Measurements from ENCODE around the gene UBE2K. TPM values are rescaled to one million over a fixed set of nuclear protein-coding genes. Genes with fewer than 3 reads are reported as not detected.
A peak's percentile ranks its signal among the peaks of the same experiment; 100 is the strongest.
"Not testable (repeated sequence)": the region's sequence is repeated elsewhere in the genome, so short reads cannot be mapped to it uniquely, and the experiment has no call there.

UBE2K gene, protein sequence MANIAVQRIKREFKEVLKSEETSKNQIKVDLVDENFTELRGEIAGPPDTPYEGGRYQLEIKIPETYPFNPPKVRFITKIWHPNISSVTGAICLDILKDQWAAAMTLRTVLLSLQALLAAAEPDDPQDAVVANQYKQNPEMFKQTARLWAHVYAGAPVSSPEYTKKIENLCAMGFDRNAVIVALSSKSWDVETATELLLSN
- total RNA-seq (10 to 100 TPM; 43.4 to 49.8 TPM), total RNA-seq (31.5 to 40.1 reads per million in 2 donors)

DNA sequence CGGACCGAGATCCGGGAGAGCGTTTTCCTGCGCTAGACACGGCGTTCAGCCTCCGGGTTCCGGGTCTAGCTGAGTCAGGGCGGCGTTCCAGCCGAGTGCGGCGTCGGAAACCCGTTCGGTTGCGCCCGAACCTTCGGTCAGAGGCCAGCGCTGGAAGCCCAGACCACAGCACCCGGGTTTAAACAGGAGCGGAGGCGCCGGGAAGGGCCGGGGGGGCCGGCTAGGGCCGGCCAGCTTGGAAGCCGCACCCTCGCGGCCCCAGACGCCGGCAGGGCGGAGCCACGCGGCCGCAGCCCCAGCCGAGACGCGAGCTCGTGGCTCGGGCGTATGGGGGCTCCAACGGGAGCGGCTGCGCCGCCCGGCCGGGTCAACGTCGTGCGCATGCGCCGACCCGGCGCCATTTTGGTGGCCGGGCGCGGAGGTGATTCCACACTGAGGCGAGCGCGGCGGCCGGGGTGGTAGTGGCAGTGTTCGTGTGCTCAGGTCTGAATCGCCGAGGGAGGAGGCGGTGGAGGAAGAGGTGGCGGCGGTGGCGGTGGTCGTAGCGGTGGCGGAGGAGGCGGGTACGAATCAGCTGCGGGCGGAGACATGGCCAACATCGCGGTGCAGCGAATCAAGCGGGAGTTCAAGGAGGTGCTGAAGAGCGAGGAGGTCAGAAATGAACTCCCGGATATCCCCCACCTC lies at the start of gene UBE2K:
UBE2K (plus strand) TSS at position 397 of the 684 bp plus-strand sequence; CDS start at position 589, 192 bp downstream.
- no peaks in the 10 kb centered on the region for H3K9me3 ChIP-seq (ENCODE audit: control insufficient read depth, low read length, poor library complexity, severe bottlenecking)
- ATAC-seq = peak; percentile 90
- Mint-ChIP-seq H3K4me1 (peaks cover 29% of the 10 kb centered on the region), H3K27me3 (no peaks in the 10 kb centered on the region), H3K4me3 (peak within 1 kb of the TSS; percentile 100), H3K27ac (peak within 1 kb of the TSS; percentile 98), H3K36me3 (ENCODE audit: low read depth) (peaks cover 2% of the 10 kb centered on the region)
- peak; percentile 88 to 94 (median 89) for DNase-seq

DNA sequence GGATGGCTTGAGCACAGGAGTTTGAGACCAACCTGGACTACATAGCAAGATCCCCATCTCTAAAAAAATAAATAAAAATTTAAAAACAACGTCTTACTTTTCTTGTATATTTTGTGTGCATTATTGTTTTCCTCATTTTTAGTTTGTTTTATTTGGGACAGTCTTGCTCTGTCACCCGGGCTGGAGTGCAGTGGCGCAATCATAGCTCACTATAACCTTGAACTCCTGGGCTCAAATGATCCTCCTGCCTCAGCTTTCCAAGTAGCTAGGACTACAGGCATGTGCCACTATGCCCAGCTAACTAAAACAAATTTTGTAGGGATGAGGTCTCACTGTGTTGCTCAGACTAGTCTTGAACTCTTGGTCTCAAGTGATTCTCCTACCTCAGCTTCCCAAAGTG lies 49.7 kb upstream of the UBE2K start:
- no peaks in the 10 kb centered on the region for H3K9me3 ChIP-seq (ENCODE audit: control insufficient read depth, low read length, poor library complexity, severe bottlenecking)
- Mint-ChIP-seq H3K36me3 (ENCODE audit: low read depth) (no peaks in the 10 kb centered on the region), H3K27ac (no peak overlapping the region), H3K4me1 (no peaks in the 10 kb centered on the region), H3K27me3 (no peaks in the 10 kb centered on the region), H3K4me3 (no peak overlapping the region)
- no peak for DNase-seq
- ATAC-seq = no peak

DNA sequence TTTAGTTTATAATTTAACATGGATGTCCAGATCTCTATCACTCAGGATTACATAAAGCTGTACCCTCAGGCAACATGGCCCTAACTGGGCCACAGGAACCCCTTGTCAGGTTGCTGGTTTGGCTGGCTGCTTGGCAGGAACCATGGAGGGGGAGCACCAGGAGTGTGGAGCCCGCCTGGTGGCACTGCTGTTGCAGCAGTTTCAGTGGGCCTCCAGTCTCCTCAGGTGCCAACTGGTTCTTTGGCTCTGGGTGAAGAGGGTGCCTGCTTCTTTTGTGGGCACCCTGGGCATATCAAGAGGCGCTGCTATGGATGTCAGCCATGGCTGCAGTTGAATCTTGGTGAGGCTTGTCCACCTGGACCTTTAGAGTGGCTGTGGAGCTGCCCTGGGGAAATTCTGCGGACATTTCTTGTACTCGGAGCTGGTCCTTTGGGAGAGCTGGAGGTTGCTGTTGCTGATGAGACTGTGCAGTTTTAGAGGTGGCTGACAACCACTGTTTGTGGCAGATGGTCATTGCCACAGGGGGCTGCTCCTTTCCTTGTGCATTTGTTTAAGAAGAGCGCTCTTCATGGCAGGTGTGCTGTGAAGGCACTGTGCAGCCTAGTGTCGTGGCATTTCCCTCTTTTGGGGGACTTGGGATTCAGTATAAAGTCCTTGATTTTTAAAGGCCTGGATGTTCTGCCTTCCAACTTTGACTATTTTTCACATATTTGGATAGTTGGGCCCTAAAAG lies 48.9 kb upstream of the UBE2K start:
- ATAC-seq (no peak), DNase-seq (no peak)
- no peaks in the 10 kb centered on the region for H3K9me3 ChIP-seq (ENCODE audit: control insufficient read depth, low read length, poor library complexity, severe bottlenecking)
- peaks cover 3% of the 10 kb centered on the region for H3K4me1 Mint-ChIP-seq
- no peak overlapping the region for H3K27ac Mint-ChIP-seq
- H3K27me3 Mint-ChIP-seq = no peaks in the 10 kb centered on the region
- no peak overlapping the region for H3K4me3 Mint-ChIP-seq
- H3K36me3 Mint-ChIP-seq (ENCODE audit: low read depth) = no peaks in the 10 kb centered on the region

DNA sequence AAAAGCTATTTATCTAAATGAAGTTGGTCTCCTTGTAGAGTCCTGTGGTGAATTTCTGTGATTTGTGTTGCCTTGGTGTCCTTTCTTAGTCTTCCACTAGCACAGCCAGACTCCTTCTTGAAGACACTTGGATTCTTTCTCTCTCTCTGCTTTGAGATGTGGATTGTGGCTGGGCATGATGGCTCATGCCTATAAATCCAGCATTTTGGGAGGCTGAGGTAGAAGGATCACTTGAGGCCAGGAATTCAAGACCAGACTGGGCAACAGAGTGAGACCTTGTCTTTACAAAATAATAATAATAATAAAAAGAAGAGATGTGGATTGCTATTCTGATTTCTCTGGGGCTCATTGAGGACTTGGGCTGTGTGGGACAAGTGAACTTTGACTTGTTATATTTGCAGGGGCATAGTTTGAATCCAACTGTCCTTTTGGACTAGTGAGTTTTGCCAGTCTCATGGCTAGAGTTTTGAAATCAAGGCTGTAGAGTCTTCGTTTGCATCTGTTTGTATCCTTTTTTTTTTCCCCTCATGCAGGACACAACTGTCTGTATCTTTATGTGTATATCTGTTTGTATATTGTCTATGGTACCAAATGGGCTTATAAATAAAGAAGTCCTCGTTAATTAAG lies 48.2 kb upstream of the UBE2K start:
- no peaks in the 10 kb centered on the region for H3K9me3 ChIP-seq (ENCODE audit: control insufficient read depth, low read length, poor library complexity, severe bottlenecking)
- Mint-ChIP-seq H3K36me3 (ENCODE audit: low read depth) (no peaks in the 10 kb centered on the region), H3K4me1 (peaks cover 3% of the 10 kb centered on the region), H3K27ac (no peak overlapping the region), H3K27me3 (no peaks in the 10 kb centered on the region), H3K4me3 (no peak overlapping the region)
- ATAC-seq = no peak
- DNase-seq = no peak

DNA sequence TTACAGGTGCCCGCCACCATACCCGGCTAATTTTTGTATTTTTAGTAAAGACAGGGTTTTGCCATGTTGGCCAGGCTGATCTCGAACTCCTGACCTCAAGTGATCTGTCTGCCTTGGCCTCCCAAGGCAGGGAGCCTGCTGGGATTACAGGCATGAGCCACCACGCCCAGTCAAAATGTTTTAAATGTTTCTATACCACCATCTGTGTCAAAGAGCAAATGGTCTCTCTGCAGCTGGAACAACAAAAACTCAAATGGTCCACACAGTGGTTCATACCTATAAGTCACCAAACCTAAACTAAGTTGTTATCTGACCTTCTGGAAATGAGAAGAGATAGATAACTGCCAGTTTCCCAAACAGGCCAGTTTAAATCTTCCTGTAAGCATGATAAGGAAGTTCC lies 46.4 kb upstream of the UBE2K start:
- DNase-seq; H3K4me3 Mint-ChIP-seq; H3K27me3 Mint-ChIP-seq; ATAC-seq; H3K36me3 Mint-ChIP-seq (ENCODE audit: low read depth); H3K9me3 ChIP-seq (ENCODE audit: control insufficient read depth, low read length, poor library complexity, severe bottlenecking); H3K27ac Mint-ChIP-seq; H3K4me1 Mint-ChIP-seq: not testable (repeated sequence)

DNA sequence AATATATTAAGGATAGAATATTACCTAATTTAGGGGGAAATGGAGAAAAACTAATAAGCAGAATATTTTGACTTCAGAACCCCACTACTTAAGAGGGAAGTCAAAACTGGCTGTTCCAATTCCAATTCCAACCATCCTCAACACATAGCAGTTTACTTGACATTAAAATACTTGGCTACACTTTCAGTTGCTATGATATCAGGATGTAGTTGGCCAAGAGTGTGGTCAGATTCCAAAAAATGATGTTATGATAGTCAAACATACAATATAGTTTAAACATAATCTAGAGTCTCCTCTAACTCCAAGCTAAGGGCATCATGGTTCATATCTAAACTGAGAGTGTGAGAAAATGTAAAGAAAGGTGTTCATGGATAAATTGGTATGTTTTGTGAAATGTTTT lies 42.7 kb upstream of the UBE2K start:
- no peaks in the 10 kb centered on the region for H3K36me3 Mint-ChIP-seq (ENCODE audit: low read depth)
- no peak for ATAC-seq
- no peak overlapping the region for H3K27ac Mint-ChIP-seq
- no peak for DNase-seq
- H3K27me3 Mint-ChIP-seq = no peaks in the 10 kb centered on the region
- no peaks in the 10 kb centered on the region for H3K9me3 ChIP-seq (ENCODE audit: control insufficient read depth, low read length, poor library complexity, severe bottlenecking)
- peaks cover 3% of the 10 kb centered on the region for H3K4me1 Mint-ChIP-seq
- H3K4me3 Mint-ChIP-seq = no peak overlapping the region

DNA sequence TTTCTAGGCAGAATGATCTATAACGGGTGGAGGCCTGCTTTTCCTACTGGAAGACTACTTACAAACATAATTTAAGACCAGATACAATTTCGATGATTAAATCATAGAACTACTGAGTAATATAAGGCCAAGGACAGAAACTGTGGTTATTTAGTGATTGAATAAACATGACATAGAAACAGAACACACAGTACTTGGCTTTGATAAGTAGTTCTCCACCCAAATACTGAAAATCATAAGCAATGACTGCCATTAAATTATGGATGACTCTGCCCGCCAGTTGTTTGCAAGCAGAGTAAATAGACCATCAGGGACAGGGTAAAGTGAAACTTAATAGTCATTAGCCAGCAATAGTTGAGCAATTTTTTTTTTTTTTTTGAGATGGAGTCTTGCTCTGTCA lies 42.1 kb upstream of the UBE2K start:
- no peak overlapping the region for H3K27ac Mint-ChIP-seq
- H3K4me3 Mint-ChIP-seq = no peak overlapping the region
- ATAC-seq = no peak
- H3K4me1 Mint-ChIP-seq = peaks cover 3% of the 10 kb centered on the region
- no peaks in the 10 kb centered on the region for H3K9me3 ChIP-seq (ENCODE audit: control insufficient read depth, low read length, poor library complexity, severe bottlenecking)
- no peak for DNase-seq
- no peaks in the 10 kb centered on the region for H3K27me3 Mint-ChIP-seq
- H3K36me3 Mint-ChIP-seq (ENCODE audit: low read depth) = no peaks in the 10 kb centered on the region

DNA sequence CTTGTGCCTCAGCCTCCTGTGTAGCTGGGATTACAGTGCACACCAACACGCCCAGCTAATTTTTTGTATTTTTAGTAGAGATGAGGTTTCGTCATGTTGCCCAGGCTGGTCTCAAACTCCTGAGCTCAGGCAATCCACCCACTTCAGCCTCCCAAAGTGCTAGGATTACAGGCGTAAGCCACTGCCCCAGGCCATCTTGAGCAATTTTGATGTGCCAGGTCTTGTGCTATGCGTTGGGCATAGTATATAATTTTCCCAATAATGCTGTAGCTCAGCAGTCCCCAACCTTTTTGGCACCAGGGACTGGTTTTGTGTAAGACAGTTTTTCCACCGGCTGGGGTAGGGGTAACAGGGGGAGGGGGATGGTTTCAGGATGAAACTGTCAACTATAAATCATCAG lies 41.3 kb upstream of the UBE2K start:
- not testable (repeated sequence) for H3K36me3 Mint-ChIP-seq (ENCODE audit: low read depth); H3K9me3 ChIP-seq (ENCODE audit: control insufficient read depth, low read length, poor library complexity, severe bottlenecking); DNase-seq; H3K27me3 Mint-ChIP-seq; ATAC-seq; H3K4me1 Mint-ChIP-seq; H3K27ac Mint-ChIP-seq; H3K4me3 Mint-ChIP-seq

DNA sequence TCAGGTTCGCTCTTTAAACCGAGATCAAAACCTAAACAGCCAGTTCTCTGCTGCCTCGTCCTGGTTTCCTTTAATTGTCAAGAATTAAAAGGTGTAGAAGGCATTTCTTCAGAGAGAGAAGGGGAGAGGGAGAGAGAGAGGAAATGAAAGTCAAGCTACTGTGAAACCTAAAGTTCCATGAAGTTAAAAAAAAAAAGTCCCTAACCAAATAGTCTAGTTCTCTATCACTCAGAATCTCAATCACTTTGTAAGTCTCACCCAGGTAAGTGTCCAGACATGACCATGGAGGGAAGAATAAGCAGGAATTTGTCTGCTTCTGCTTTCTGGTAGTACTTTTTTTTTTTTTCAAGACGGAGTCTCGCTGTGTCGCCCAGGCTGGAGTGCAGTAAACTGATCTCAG lies 40.5 kb upstream of the UBE2K start:
- Mint-ChIP-seq H3K27ac (no peak overlapping the region), H3K36me3 (ENCODE audit: low read depth) (no peaks in the 10 kb centered on the region), H3K4me1 (peaks cover 3% of the 10 kb centered on the region), H3K27me3 (no peaks in the 10 kb centered on the region), H3K4me3 (no peak overlapping the region)
- no peaks in the 10 kb centered on the region for H3K9me3 ChIP-seq (ENCODE audit: control insufficient read depth, low read length, poor library complexity, severe bottlenecking)
- DNase-seq (no peak), ATAC-seq (peak; percentile 28)

DNA sequence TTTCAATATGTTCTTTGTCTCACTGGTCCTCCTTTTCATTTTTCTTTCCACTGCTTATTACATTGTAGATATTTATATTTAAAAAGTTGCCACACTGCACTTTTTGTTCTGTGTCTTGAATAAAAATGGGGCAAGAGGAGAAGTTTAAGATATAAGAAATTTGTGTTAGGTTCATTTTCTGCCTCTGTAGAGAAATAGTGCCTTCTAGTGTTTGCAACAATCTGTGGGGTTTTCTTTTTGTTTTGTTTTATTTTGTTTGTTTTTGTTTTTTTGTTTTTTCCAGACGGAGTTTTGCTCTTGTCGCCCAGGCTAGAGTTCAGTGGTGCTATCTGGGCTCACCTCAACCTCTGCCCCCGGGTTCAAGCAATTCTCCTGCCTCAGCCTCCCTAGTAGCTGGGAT lies 39.2 kb upstream of the UBE2K start:
- Mint-ChIP-seq H3K27me3 (no peaks in the 10 kb centered on the region), H3K27ac (no peak overlapping the region), H3K4me3 (no peak overlapping the region), H3K36me3 (ENCODE audit: low read depth) (no peaks in the 10 kb centered on the region), H3K4me1 (peaks cover 2% of the 10 kb centered on the region)
- no peaks in the 10 kb centered on the region for H3K9me3 ChIP-seq (ENCODE audit: control insufficient read depth, low read length, poor library complexity, severe bottlenecking)
- ATAC-seq (no peak), DNase-seq (no peak)

DNA sequence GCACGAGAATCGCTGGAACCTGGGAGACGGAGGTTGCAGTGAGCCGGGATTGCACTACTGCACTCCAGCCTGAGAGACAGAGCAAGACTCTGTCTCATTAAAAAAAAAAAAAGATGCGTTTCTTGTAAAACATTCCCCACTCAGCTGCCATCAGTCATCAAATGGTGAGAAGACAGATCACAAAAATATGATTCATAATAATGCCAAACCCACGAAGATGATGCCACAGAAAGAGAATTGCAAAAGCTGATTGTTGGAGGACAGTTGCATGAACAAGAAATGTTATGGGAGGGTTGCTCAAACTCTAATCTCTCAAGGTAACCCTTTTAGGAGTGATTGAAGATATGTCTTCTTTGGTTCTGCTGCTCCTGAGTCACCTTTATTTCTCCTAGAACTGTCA lies 37.9 kb upstream of the UBE2K start:
- no peak for DNase-seq

DNA sequence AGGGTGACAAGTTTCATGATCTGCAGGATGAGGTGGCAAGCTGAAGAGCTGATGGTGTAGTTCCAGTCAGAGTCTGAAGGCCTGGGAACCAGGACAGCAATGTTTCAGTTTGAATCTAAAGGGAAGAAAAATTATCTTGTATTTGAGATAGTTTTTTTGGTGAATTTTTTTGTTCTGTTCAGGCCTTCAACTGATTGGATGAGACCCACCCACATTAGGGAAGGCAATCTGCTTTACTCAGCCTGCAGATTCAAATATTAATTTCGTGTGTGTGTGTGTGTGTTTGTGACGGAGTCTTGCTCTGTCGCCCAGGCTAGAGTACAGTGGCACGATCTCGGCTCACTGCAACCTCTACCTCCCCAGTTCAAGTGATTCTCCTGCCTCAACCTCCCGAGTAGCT lies 37.2 kb upstream of the UBE2K start:
- H3K4me1 Mint-ChIP-seq = no peaks in the 10 kb centered on the region
- no peak overlapping the region for H3K27ac Mint-ChIP-seq
- no peaks in the 10 kb centered on the region for H3K27me3 Mint-ChIP-seq
- no peaks in the 10 kb centered on the region for H3K9me3 ChIP-seq (ENCODE audit: control insufficient read depth, low read length, poor library complexity, severe bottlenecking)
- DNase-seq (no peak), ATAC-seq (no peak)
- H3K36me3 Mint-ChIP-seq (ENCODE audit: low read depth) = no peaks in the 10 kb centered on the region
- no peak overlapping the region for H3K4me3 Mint-ChIP-seq

More for the DNA sequence above, 37.9 kb upstream of the UBE2K start:
- H3K27ac Mint-ChIP-seq = no peak overlapping the region
- no peaks in the 10 kb centered on the region for H3K4me1 Mint-ChIP-seq
- no peaks in the 10 kb centered on the region for H3K27me3 Mint-ChIP-seq
- no peak for ATAC-seq
- no peaks in the 10 kb centered on the region for H3K36me3 Mint-ChIP-seq (ENCODE audit: low read depth)
- H3K9me3 ChIP-seq (ENCODE audit: control insufficient read depth, low read length, poor library complexity, severe bottlenecking) = no peaks in the 10 kb centered on the region
- H3K4me3 Mint-ChIP-seq = no peak overlapping the region

DNA sequence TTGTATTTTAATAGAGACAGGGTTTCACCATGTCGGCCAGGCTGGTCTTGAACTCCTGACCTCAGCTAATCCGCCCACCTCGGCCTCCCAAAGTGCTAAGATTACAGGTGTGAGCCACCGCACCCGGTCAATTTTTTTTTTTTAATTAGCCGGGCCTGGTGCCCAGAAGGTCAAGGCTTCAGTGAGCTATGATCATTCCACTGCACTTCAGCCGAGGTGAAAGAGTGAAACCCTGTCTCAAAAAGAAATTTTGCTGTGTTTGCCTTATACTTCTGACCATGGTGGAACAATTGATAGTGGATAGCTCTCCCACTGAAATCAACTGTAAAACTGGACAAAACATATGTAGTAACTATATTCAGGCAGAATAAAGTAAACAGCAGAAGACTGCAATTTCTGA lies 35.3 kb upstream of the UBE2K start:
- Mint-ChIP-seq H3K27ac (no peak overlapping the region), H3K27me3 (no peaks in the 10 kb centered on the region), H3K4me3 (no peak overlapping the region), H3K4me1 (no peaks in the 10 kb centered on the region), H3K36me3 (ENCODE audit: low read depth) (no peaks in the 10 kb centered on the region)
- DNase-seq (no peak), ATAC-seq (no peak)
- no peaks in the 10 kb centered on the region for H3K9me3 ChIP-seq (ENCODE audit: control insufficient read depth, low read length, poor library complexity, severe bottlenecking)
